ENCODE results near the gene RBMS3. TPM values are rescaled to one million over a fixed set of nuclear protein-coding genes. Genes with fewer than 3 reads are reported as not detected.
A peak's percentile ranks its signal among the peaks of the same experiment; 100 is the strongest.

RBMS3 gene
- total and polyA plus RNA-seq, 2 donors (not counting 1 experiment from before 2014, with no cell fraction given) = 26.9 to 68.4 TPM

DNA sequence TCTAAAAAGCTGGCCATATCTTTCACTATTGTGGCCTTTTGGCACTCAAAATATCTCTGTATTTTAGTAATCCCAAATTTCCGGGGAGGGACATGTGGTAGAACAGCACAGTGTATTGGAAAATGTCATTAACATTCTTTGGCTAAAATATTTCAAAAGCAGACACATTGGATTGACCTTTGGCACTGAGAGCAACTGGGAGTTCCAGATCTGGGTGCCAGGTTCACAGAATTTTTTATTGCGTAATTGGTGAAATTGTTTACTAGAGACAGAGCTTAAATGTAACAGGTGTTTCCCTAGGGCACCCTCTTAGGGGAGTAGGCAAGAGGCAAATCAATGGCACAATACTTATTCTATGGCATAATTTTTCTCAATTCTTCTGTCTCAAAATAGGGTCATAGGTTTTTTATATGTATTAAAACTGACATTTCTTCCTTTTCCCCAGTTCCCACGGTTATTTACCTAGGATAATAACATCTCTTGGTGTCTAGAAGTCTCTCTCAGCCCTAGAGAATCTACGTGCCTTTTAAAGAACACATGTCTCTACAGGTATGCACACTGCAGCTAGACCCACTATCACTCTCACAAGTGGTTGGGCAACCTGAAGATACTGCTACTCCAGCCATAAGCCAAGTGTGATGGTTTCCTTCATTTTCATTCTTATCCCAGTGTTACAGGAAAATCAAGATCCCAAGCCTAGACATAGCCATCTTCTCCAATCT, 10.6 kb downstream of the RBMS3 start:
- H2AFZ ChIP-seq (ENCODE audit: low read length) = no peak overlapping the region
- H3K4me1 ChIP-seq (ENCODE audit: control insufficient read depth, extremely low read depth, insufficient read depth, low read length) = peaks cover 6% of the 10 kb centered on the region
- TF ChIP-seq EZH2 (IDR thresholded peaks at IDR 0.05; ENCODE audit: low read length, missing control alignments) = no peak
- TF ChIP-seq, protein P1, sequence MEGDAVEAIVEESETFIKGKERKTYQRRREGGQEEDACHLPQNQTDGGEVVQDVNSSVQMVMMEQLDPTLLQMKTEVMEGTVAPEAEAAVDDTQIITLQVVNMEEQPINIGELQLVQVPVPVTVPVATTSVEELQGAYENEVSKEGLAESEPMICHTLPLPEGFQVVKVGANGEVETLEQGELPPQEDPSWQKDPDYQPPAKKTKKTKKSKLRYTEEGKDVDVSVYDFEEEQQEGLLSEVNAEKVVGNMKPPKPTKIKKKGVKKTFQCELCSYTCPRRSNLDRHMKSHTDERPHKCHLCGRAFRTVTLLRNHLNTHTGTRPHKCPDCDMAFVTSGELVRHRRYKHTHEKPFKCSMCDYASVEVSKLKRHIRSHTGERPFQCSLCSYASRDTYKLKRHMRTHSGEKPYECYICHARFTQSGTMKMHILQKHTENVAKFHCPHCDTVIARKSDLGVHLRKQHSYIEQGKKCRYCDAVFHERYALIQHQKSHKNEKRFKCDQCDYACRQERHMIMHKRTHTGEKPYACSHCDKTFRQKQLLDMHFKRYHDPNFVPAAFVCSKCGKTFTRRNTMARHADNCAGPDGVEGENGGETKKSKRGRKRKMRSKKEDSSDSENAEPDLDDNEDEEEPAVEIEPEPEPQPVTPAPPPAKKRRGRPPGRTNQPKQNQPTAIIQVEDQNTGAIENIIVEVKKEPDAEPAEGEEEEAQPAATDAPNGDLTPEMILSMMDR (conservative IDR thresholded peaks at IDR 0.05 in 1 of 2, IDR thresholded peaks at IDR 0.05 in 1 of 2; ENCODE audit: low read depth in 1 of 2, low read length in 2 of 2) = no peak
- H3K27ac ChIP-seq (ENCODE audit: insufficient read depth, low read length) = no peak overlapping the region
- H3K4me3 ChIP-seq (replicated peaks in 1 of 4; ENCODE audit: control extremely low read depth in 1 of 4, insufficient read depth in 1 of 4, low read depth in 3 of 4, low read length in 4 of 4) = no peak overlapping the region
- no peaks in the 10 kb centered on the region for H4K20me1 ChIP-seq (ENCODE audit: control insufficient read depth, extremely low read depth, insufficient read depth, low read length)
- H3K36me3 ChIP-seq (ENCODE audit: control insufficient read depth, insufficient read depth, low read length) = peaks cover 2% of the 10 kb centered on the region
- peaks cover 53% of the 10 kb centered on the region for H3K79me2 ChIP-seq (ENCODE audit: control insufficient read depth, insufficient read depth, low read length)
- no peaks in the 10 kb centered on the region for H3K27me3 ChIP-seq (ENCODE audit: control insufficient read depth, insufficient read depth, low read length)
- no peak for DNase-seq (ENCODE audit: low read depth in 2 of 2)
- no peaks in the 10 kb centered on the region for H3K9me3 ChIP-seq (ENCODE audit: control insufficient read depth, insufficient read depth, low read depth, low read length)
- no peak overlapping the region for H3K9ac ChIP-seq (ENCODE audit: insufficient read depth, low read length)
- no peak overlapping the region for H3K4me2 ChIP-seq (ENCODE audit: extremely low read depth, insufficient read depth, low read length)

DNA sequence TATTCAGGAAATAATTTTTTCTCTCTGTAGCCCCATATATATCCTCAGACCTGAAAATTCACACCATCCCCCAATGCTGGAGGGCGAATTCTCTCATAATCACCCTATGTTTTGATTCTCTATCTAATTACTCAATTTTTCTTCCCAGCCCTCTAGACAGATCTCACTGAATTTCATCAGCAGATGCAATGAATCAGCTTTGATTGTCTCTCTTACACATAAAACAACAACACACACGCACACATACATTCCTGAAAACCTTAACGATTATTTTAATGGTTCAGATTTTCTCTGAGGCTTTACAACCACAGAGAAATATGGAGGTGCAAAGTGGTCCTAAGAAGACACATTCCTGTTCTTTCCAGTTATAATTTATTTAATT, 11.1 kb downstream of the RBMS3 start:
- H3K9me3 ChIP-seq (ENCODE audit: control insufficient read depth, insufficient read depth, low read depth, low read length) = no peaks in the 10 kb centered on the region
- H3K4me3 ChIP-seq (replicated peaks in 1 of 4; ENCODE audit: control extremely low read depth in 1 of 4, insufficient read depth in 1 of 4, low read depth in 3 of 4, low read length in 4 of 4) = no peak overlapping the region
- no peaks in the 10 kb centered on the region for H4K20me1 ChIP-seq (ENCODE audit: control insufficient read depth, extremely low read depth, insufficient read depth, low read length)
- H2AFZ ChIP-seq (ENCODE audit: low read length) = no peak overlapping the region
- no peak for TF ChIP-seq EZH2 (IDR thresholded peaks at IDR 0.05; ENCODE audit: low read length, missing control alignments)
- TF ChIP-seq, protein P1 (conservative IDR thresholded peaks at IDR 0.05 in 1 of 2, IDR thresholded peaks at IDR 0.05 in 1 of 2; ENCODE audit: low read depth in 1 of 2, low read length in 2 of 2) = no peak
- peaks cover 2% of the 10 kb centered on the region for H3K36me3 ChIP-seq (ENCODE audit: control insufficient read depth, insufficient read depth, low read length)
- H3K27ac ChIP-seq (ENCODE audit: insufficient read depth, low read length) = no peak overlapping the region
- no peak overlapping the region for H3K9ac ChIP-seq (ENCODE audit: insufficient read depth, low read length)
- H3K27me3 ChIP-seq (ENCODE audit: control insufficient read depth, insufficient read depth, low read length) = no peaks in the 10 kb centered on the region
- H3K4me1 ChIP-seq (ENCODE audit: control insufficient read depth, extremely low read depth, insufficient read depth, low read length) = peaks cover 6% of the 10 kb centered on the region
- H3K4me2 ChIP-seq (ENCODE audit: extremely low read depth, insufficient read depth, low read length) = no peak overlapping the region
- DNase-seq (ENCODE audit: low read depth in 2 of 2) = no peak
- H3K79me2 ChIP-seq (ENCODE audit: control insufficient read depth, insufficient read depth, low read length) = peaks cover 49% of the 10 kb centered on the region

DNA sequence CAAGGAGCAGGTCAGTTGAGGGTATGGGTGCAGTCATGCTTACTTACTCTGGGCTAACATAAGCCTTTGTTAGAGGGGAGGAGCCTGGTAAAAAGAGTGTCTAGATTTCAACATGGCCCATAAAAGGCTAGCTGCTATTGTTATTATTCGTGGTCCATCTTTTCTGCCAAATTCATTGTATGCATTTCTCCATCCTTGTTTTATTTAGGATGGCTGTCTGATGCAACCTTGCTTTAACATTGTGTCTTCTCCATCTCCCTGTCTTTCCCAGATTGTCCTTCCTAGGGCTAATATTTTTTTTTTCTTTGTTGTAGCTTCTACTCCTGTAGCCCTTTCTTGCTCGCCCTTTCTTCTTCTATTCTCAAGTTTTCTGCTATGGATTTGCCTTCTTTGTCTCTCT, 12.6 kb downstream of the RBMS3 start:
- Histone ChIP-seq H3K36me3 (ENCODE audit: control insufficient read depth, insufficient read depth, low read length) (peaks cover 2% of the 10 kb centered on the region), H2AFZ (ENCODE audit: low read length) (no peak overlapping the region), H3K79me2 (ENCODE audit: control insufficient read depth, insufficient read depth, low read length) (peaks cover 43% of the 10 kb centered on the region), H3K4me1 (ENCODE audit: control insufficient read depth, extremely low read depth, insufficient read depth, low read length) (peaks cover 3% of the 10 kb centered on the region), H3K27ac (ENCODE audit: insufficient read depth, low read length) (no peak overlapping the region), H3K9me3 (ENCODE audit: control insufficient read depth, insufficient read depth, low read depth, low read length) (no peaks in the 10 kb centered on the region), H3K9ac (ENCODE audit: insufficient read depth, low read length) (no peak overlapping the region), H3K4me2 (ENCODE audit: extremely low read depth, insufficient read depth, low read length) (no peak overlapping the region), H4K20me1 (ENCODE audit: control insufficient read depth, extremely low read depth, insufficient read depth, low read length) (no peaks in the 10 kb centered on the region), H3K27me3 (ENCODE audit: control insufficient read depth, insufficient read depth, low read length) (no peaks in the 10 kb centered on the region), H3K4me3 (replicated peaks in 1 of 4; ENCODE audit: control extremely low read depth in 1 of 4, insufficient read depth in 1 of 4, low read depth in 3 of 4, low read length in 4 of 4) (no peak overlapping the region)
- DNase-seq (ENCODE audit: low read depth in 2 of 2) = peak in 1 of 2 donors; percentile 48
- TF ChIP-seq, protein P1 (conservative IDR thresholded peaks at IDR 0.05 in 1 of 2, IDR thresholded peaks at IDR 0.05 in 1 of 2; ENCODE audit: low read depth in 1 of 2, low read length in 2 of 2) = no peak
- no peak for TF ChIP-seq EZH2 (IDR thresholded peaks at IDR 0.05; ENCODE audit: low read length, missing control alignments)
